ENCODE data around the gene PLEKHA7.

- TF ChIP-seq, protein P1, sequence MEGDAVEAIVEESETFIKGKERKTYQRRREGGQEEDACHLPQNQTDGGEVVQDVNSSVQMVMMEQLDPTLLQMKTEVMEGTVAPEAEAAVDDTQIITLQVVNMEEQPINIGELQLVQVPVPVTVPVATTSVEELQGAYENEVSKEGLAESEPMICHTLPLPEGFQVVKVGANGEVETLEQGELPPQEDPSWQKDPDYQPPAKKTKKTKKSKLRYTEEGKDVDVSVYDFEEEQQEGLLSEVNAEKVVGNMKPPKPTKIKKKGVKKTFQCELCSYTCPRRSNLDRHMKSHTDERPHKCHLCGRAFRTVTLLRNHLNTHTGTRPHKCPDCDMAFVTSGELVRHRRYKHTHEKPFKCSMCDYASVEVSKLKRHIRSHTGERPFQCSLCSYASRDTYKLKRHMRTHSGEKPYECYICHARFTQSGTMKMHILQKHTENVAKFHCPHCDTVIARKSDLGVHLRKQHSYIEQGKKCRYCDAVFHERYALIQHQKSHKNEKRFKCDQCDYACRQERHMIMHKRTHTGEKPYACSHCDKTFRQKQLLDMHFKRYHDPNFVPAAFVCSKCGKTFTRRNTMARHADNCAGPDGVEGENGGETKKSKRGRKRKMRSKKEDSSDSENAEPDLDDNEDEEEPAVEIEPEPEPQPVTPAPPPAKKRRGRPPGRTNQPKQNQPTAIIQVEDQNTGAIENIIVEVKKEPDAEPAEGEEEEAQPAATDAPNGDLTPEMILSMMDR (IDR thresholded peaks at IDR 0.05) = peak; percentile 78 to 87 (median 82)
- no peak for TF ChIP-seq POLR2A (IDR thresholded peaks at IDR 0.05)
These were observed 228.6 kb downstream of the PLEKHA7 start for GRCh38 chr11:16785520-16786128.

All from breast epithelium (tissue), 3 donors.